GM12878 (cell line): ENCODE measurements around the gene NOS1AP. TPM values are rescaled to one million over a fixed set of nuclear protein-coding genes. Genes with fewer than 3 reads are reported as not detected.

Experiments
- ATAC-seq: fragments of 200-7000 bp; cut with Tn5 transposase; 3 replicates; pipeline ENCODE4 v1.9.1; 2020; ENCODE audit warnings: mild to moderate bottlenecking, moderate library complexity
- BruUV-seq: library from RNA; stranded (reverse); fragments of 400-500 nt; replicated peaks from 2 replicates; lab custom pipeline; 2021; lab: Mats Ljungman, UMichigan
- CTCF ChIA-PET: fragments of 300-600 bp; sonication (Branson Sonifier 250); formaldehyde crosslinking; extraction: SDS; loops from one replicate; lab custom pipeline; 2021; ENCODE audit warnings: inconsistent platforms; lab: Yijun Ruan, JAX
- POLR2A ChIA-PET: fragments of 350-600 bp; formaldehyde crosslinking; extraction: SDS; loops from one replicate; lab custom pipeline; 2021; ENCODE audit warnings: inconsistent platforms; lab: Charles Lee
- RAD21 ChIA-PET: fragments of 300-600 bp; sonication (Branson Sonifier 250); formaldehyde crosslinking; loops from one replicate; lab custom pipeline; 2023; ENCODE audit warnings: antibody characterized with exemption; ENCODE audit not compliant: unreplicated experiment; lab: Charles Lee
- SMC1A ChIA-PET: fragments of 300-600 bp; sonication (Branson Sonifier 250); formaldehyde crosslinking; loops from one replicate; lab custom pipeline; 2023; ENCODE audit not compliant: unreplicated experiment, uncharacterized antibody; lab: Charles Lee
- DNase-seq: peaks from one replicate; pipeline ENCODE4 v3.0.0-alpha.2; 2011; ENCODE audit warnings: low read depth, low spot score
- FAIRE-seq: peaks from 3 replicates; lab custom pipeline; 2011; peaks lifted over from hg19 to GRCh38; lab: Jason Lieb, UNC
- H2AFZ ChIP-seq: 2 replicates; pipeline ENCODE4 v1.6.0; 2011; ENCODE audit warnings: low read depth, low read length, control low read depth; ENCODE audit not compliant: control insufficient read depth
- H3K27ac ChIP-seq: 2 replicates; pipeline ENCODE4 v1.5.1; 2011; ENCODE audit warnings: control low read depth; ENCODE audit not compliant: control insufficient read depth, insufficient read depth
- H3K27me3 ChIP-seq, 2 experiments: replicated peaks in 1 of 2; 2 replicates each; pipeline versions ENCODE4 v1.6.0 to v1.6.1; 2011; ENCODE audit warnings: low read length in 1 of 2; ENCODE audit not compliant: control insufficient read depth in 2 of 2, insufficient read depth in 2 of 2
- H3K36me3 ChIP-seq, 2 experiments: 2 replicates each; pipeline ENCODE4 v1.5.1; 2011; ENCODE audit warnings: low read length in 1 of 2; ENCODE audit not compliant: control insufficient read depth in 2 of 2, insufficient read depth in 2 of 2
- H3K4me1 ChIP-seq: 2 replicates; pipeline ENCODE4 v1.6.1; 2011; ENCODE audit warnings: mild to moderate bottlenecking, low read length, moderate library complexity, mixed read lengths; ENCODE audit not compliant: control insufficient read depth, insufficient read depth
- H3K4me2 ChIP-seq: 2 replicates; pipeline ENCODE4 v1.6.0; 2011; ENCODE audit warnings: control low read depth; ENCODE audit not compliant: control insufficient read depth, insufficient read depth
- H3K4me3 ChIP-seq: fragments of 200-600 bp; sonication (generic); 2 replicates; pipeline ENCODE4 v1.5.1; 2016
- H3K79me2 ChIP-seq: 2 replicates; pipeline ENCODE4 v1.6.0; 2011; ENCODE audit warnings: low read length; ENCODE audit not compliant: control insufficient read depth, insufficient read depth
- H3K9ac ChIP-seq: 2 replicates; pipeline ENCODE4 v1.8.0; 2011; ENCODE audit warnings: low read length, control low read depth, mixed read lengths; ENCODE audit not compliant: control insufficient read depth, insufficient read depth
- H3K9me3 ChIP-seq: replicated peaks from 3 replicates; pipeline ENCODE4 v1.5.1; 2011; ENCODE audit warnings: mild to moderate bottlenecking, low read length; ENCODE audit not compliant: control insufficient read depth, insufficient read depth
- H4K20me1 ChIP-seq: 2 replicates; pipeline ENCODE4 v1.6.0; 2011; ENCODE audit not compliant: control insufficient read depth, insufficient read depth
- BCL3 ChIP-seq: IDR thresholded peaks from 2 replicates; pipeline ENCODE4 v1.6.1; 2011; ENCODE audit warnings: borderline replicate concordance, low read depth, mild to moderate bottlenecking, moderate library complexity, low read length; ENCODE audit not compliant: insufficient read depth, poor library complexity, severe bottlenecking
- CHD1 ChIP-seq: IDR thresholded peaks from 2 replicates; pipeline ENCODE4 v1.6.1; 2012; ENCODE audit warnings: low read depth, low read length, improper control_type of control experiment
- ZBTB4 ChIP-seq: fragments of 450-650 bp; formaldehyde crosslinking; IDR thresholded peaks from 2 replicates; pipeline ENCODE4 v1.4.0; 2022; ENCODE audit warnings: mild to moderate bottlenecking, moderate library complexity
- WGBS: methylation state at CpG from one replicate; pipeline ENCODE4 v1.1.6; 2016; ENCODE audit warnings: low lambda C conversion rate; ENCODE audit not compliant: insufficient replicate concordance, insufficient coverage; ENCODE audit errors: missing lambda C conversion rate; 5-methylcytosine and 5-hydroxymethylcytosine counted together
- in situ Hi-C: fragments of 300-500 bp; cut with MboI; formaldehyde crosslinking; loops from 9 replicates; pipeline ENCODE4 v1.14.3; 2018; ENCODE audit warnings: mixed read lengths
- intact Hi-C: fragments of 100-400 bp; cut with micrococcal nuclease; formaldehyde crosslinking; loops from one replicate; pipeline ENCODE4 v1.14.2; 2022; ENCODE audit not compliant: unreplicated experiment
- polyA plus RNA-seq, 11 experiments: library from polyadenylated mRNA; depleted of rRNA in 4 of 11; unstranded in 6 of 11; stranded (reverse) in 5 of 11; fragments of >200 nt; fragmentation: Nextera tagmentation in 4 of 11; fragmentation: Illumina TruSeq in 1 of 11; extraction: Ambion mirVana in 4 of 11; extraction: Trizol in 1 of 11; gene quantifications; 1 replicate in 1 of 11; 2 replicates in 10 of 11; pipeline versions ENCODE4 v1.2.1 to v1.2.3, GENCODE V29; 2011 to 2016; ENCODE audit warnings: inconsistent platforms in 2 of 11, missing spikeins in 2 of 11, low read depth in 1 of 11
- total RNA-seq, 4 experiments: library from RNA; depleted of rRNA in 3 of 4; stranded (reverse); fragments of >200 nt in 3 of 4; fragmentation: Illumina TruSeq in 1 of 4; extraction: Trizol in 1 of 4; gene quantifications; 2 replicates each; pipeline versions ENCODE4 v1.2.1 to v1.2.3, GENCODE V29; 2013 to 2021
- TF ChIP-seq, protein P1 (sequence below): fragments of 450-650 bp; IDR thresholded peaks from 2 replicates; pipeline ENCODE4 v1.6.1; 2016; ENCODE audit warnings: mild to moderate bottlenecking, moderate library complexity, borderline replicate concordance

The NOS1AP gene
- total and polyA plus RNA-seq, 10 of the 15 experiments (the other 5 are each of a cell fraction or from before 2014, with no cell fraction given) = 0.03 to 0.15 TPM; not detected in 8

DNA sequence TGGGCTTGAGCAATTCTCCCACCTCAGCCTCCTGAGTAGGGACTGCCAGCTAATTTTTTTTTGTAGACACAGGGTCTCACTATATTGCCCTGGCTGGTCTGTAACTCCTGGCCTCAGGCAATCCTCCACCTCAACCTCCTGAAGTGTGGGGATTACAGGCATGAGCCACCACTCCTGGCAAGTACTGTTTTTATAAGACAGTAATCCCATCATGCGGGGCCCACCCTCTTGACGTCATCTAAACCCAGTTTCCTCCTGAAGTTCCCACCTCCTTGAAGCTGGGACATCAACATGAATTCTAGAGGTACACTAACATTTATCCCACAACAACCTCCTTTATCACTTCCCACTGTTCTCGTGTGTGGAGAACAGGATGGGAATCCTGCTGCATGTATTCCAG, 202.5 kb downstream of the NOS1AP start (continued):
- no peak for TF ChIP-seq ZBTB4 (CRISPR knock-in tag)
- no peak for TF ChIP-seq CHD1
- TF ChIP-seq, protein P1, sequence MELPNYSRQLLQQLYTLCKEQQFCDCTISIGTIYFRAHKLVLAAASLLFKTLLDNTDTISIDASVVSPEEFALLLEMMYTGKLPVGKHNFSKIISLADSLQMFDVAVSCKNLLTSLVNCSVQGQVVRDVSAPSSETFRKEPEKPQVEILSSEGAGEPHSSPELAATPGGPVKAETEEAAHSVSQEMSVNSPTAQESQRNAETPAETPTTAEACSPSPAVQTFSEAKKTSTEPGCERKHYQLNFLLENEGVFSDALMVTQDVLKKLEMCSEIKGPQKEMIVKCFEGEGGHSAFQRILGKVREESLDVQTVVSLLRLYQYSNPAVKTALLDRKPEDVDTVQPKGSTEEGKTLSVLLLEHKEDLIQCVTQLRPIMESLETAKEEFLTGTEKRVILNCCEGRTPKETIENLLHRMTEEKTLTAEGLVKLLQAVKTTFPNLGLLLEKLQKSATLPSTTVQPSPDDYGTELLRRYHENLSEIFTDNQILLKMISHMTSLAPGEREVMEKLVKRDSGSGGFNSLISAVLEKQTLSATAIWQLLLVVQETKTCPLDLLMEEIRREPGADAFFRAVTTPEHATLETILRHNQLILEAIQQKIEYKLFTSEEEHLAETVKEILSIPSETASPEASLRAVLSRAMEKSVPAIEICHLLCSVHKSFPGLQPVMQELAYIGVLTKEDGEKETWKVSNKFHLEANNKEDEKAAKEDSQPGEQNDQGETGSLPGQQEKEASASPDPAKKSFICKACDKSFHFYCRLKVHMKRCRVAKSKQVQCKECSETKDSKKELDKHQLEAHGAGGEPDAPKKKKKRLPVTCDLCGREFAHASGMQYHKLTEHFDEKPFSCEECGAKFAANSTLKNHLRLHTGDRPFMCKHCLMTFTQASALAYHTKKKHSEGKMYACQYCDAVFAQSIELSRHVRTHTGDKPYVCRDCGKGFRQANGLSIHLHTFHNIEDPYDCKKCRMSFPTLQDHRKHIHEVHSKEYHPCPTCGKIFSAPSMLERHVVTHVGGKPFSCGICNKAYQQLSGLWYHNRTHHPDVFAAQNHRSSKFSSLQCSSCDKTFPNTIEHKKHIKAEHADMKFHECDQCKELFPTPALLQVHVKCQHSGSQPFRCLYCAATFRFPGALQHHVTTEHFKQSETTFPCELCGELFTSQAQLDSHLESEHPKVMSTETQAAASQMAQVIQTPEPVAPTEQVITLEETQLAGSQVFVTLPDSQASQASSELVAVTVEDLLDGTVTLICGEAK = no peak
- TF ChIP-seq, all 136 proteins: peak for 0

DNA sequence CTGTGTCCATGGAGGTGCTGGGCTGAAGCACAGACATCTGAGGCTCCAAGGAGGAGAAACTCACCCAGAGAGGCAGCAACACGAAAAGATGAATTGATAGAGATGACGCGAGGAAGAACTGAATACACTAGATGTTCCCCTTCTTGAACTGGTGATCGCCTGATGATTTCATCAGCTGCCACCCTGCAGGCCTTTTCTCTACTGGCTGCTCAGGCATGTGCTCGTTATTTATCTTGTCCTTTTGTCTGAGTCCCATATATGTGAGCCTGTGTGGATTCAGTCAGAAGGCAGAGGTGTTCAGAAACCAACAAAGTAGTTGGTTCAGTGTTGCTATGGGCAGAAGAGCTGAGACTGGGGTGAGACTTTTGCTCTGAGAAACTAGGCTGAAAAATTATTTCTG, 202.9 kb downstream of the NOS1AP start:
- RAD21 ChIA-PET = no interaction called here
- H3K4me1 ChIP-seq = no peaks in the 10 kb centered on the region
- POLR2A ChIA-PET = no interaction called here
- in situ Hi-C loops = no loop called here
- FAIRE-seq (no peak), DNase-seq (no peak), ATAC-seq (no peak)
- SMC1A ChIA-PET = interaction anchor here (0.7 to 1.0 kb wide), 2 partner anchors 28 to 216 kb away, joined by 3 read pairs; no protein-coding TSS in a partner anchor
- no peak overlapping the region for H3K9ac ChIP-seq
- no peak overlapping the region for H3K27ac ChIP-seq
- 35% methylated on average over 5 of the region's 5 CpGs for WGBS
- no peak for TF ChIP-seq BCL3
- no peak overlapping the region for H3K4me2 ChIP-seq
- BruUV-seq = no TSS peak
- CTCF ChIA-PET = no interaction called here
- H3K79me2 ChIP-seq = no peaks in the 10 kb centered on the region
- no peak overlapping the region for H3K4me3 ChIP-seq
- no peaks in the 10 kb centered on the region for H3K9me3 ChIP-seq
- no peaks in the 10 kb centered on the region for H3K27me3 ChIP-seq
- no peaks in the 10 kb centered on the region for H4K20me1 ChIP-seq
- no peak overlapping the region for H2AFZ ChIP-seq
- no peaks in the 10 kb centered on the region for H3K36me3 ChIP-seq
- intact Hi-C loops = loop anchor here (10.0 kb wide), 1 partner anchor 468 kb away; no protein-coding TSS in a partner anchor
